ENCODE results near the gene KCNK1.

DNA sequence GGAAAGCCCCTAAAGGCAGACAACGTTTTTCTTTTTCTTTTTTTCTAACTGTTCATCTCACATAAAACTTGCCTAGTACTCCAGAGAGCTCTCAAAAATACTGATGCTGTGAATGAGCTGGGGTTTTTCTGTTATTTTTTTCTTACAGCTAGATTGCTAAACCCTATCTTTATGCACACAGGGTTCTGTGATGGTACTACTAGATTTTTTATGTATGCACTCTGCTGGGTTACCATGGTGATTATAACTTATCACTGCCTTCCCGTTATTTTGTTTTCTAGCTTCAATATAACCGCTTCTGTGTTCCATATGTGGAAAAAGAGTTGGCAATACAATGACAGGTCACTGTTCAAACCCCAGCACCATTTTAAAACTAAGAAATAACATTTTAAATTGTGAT, 43.7 kb upstream of the KCNK1 start:
- TF ChIP-seq, protein P1, sequence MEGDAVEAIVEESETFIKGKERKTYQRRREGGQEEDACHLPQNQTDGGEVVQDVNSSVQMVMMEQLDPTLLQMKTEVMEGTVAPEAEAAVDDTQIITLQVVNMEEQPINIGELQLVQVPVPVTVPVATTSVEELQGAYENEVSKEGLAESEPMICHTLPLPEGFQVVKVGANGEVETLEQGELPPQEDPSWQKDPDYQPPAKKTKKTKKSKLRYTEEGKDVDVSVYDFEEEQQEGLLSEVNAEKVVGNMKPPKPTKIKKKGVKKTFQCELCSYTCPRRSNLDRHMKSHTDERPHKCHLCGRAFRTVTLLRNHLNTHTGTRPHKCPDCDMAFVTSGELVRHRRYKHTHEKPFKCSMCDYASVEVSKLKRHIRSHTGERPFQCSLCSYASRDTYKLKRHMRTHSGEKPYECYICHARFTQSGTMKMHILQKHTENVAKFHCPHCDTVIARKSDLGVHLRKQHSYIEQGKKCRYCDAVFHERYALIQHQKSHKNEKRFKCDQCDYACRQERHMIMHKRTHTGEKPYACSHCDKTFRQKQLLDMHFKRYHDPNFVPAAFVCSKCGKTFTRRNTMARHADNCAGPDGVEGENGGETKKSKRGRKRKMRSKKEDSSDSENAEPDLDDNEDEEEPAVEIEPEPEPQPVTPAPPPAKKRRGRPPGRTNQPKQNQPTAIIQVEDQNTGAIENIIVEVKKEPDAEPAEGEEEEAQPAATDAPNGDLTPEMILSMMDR (IDR thresholded peaks at IDR 0.05; ENCODE audit: low read depth, low read length, missing input control): no peak
- TF ChIP-seq, protein P2, sequence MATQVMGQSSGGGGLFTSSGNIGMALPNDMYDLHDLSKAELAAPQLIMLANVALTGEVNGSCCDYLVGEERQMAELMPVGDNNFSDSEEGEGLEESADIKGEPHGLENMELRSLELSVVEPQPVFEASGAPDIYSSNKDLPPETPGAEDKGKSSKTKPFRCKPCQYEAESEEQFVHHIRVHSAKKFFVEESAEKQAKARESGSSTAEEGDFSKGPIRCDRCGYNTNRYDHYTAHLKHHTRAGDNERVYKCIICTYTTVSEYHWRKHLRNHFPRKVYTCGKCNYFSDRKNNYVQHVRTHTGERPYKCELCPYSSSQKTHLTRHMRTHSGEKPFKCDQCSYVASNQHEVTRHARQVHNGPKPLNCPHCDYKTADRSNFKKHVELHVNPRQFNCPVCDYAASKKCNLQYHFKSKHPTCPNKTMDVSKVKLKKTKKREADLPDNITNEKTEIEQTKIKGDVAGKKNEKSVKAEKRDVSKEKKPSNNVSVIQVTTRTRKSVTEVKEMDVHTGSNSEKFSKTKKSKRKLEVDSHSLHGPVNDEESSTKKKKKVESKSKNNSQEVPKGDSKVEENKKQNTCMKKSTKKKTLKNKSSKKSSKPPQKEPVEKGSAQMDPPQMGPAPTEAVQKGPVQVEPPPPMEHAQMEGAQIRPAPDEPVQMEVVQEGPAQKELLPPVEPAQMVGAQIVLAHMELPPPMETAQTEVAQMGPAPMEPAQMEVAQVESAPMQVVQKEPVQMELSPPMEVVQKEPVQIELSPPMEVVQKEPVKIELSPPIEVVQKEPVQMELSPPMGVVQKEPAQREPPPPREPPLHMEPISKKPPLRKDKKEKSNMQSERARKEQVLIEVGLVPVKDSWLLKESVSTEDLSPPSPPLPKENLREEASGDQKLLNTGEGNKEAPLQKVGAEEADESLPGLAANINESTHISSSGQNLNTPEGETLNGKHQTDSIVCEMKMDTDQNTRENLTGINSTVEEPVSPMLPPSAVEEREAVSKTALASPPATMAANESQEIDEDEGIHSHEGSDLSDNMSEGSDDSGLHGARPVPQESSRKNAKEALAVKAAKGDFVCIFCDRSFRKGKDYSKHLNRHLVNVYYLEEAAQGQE (IDR thresholded peaks at IDR 0.05): no peak

All from liver (tissue), 2 donors.